GM12875 (cell line): ENCODE results near the gene TMEM43.

Experiments
- H3K4me3 ChIP-seq: one replicate; pipeline ENCODE4 v1.5.1; 2011; ENCODE audit warnings: low read depth, low read length, control low read depth
- CTCF ChIP-seq: IDR thresholded peaks from 2 replicates; pipeline ENCODE4 v1.5.1; 2011; ENCODE audit warnings: low read depth, mild to moderate bottlenecking, control low read depth, inconsistent platforms, low read length, moderate library complexity, borderline replicate concordance; ENCODE audit not compliant: insufficient read depth

The TMEM43 gene

GRCh38 chr3:14128724-14129123 is 3.9 kb downstream of the TMEM43 start:
- no peak for TF ChIP-seq CTCF
- no peak overlapping the region for H3K4me3 ChIP-seq

- H3K4me3 ChIP-seq: no peak overlapping the region
- TF ChIP-seq CTCF: no peak
Measured at GRCh38 chr3:14129296-14129695, 4.4 kb downstream of the TMEM43 start.

- TF ChIP-seq CTCF: no peak
- no peak overlapping the region for H3K4me3 ChIP-seq
Measured at GRCh38 chr3:14130230-14130629, 5.4 kb downstream of the TMEM43 start.

- no peak overlapping the region for H3K4me3 ChIP-seq
- TF ChIP-seq CTCF: no peak
Measured at GRCh38 chr3:14130707-14131106, 5.9 kb downstream of the TMEM43 start.

- TF ChIP-seq CTCF: no peak
- H3K4me3 ChIP-seq: no peak overlapping the region
Measured at GRCh38 chr3:14131134-14131533, 6.3 kb downstream of the TMEM43 start.

- H3K4me3 ChIP-seq: no peak overlapping the region
- TF ChIP-seq CTCF: no peak
Measured at GRCh38 chr3:14132120-14132519, 7.3 kb downstream of the TMEM43 start.

GRCh38 chr3:14132689-14133088 is 7.8 kb downstream of the TMEM43 start:
- no peak overlapping the region for H3K4me3 ChIP-seq
- TF ChIP-seq CTCF: no peak
